ENCODE measurements around the gene OGG1. TPM values are rescaled to one million over a fixed set of nuclear protein-coding genes. Genes with fewer than 3 reads are reported as not detected.

OGG1 gene
- total RNA-seq, 1 donor: 25.7 TPM

DNA sequence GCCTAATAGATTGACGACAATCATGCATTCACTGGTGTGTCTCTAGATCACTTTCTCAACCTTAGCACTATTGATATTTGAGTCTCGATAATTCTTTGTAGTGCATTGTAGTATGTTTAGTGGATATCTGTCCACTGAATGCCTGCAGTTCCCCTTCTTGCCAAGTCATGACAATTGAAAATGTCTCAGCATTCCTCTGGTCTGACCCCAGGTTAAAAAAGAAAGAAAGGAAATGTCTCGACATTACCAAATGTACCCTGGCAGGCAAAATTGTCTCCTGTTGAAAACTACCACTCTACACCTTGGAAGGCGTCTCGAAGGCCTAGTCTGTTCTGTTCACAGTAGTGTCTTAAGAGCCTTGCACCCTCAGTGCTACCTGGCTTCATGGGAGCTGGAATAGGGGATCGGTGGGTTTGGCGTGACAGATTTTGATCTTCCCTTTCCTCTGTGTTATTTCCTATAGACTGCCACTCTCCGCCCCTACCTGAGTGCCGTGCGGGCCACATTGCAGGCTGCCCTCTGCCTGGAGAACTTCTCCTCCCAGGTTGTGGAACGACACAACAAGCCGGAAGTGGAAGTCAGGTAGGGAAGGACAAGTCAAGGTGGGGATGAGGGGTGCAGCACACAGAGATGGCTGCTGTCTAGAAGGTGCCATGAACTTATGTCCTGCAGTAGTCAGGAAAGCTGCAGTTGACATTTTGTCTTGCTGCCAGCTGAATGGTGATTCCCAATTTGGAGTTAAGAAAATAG lies 47.6 kb downstream of the OGG1 start:
- no peak for TF ChIP-seq CTCF (IDR thresholded peaks at IDR 0.05; ENCODE audit: extremely low read depth, low read depth, low read length)
- H3K4me2 ChIP-seq (ENCODE audit: insufficient read depth, low read length): no peak overlapping the region
- peaks cover 53% of the 10 kb centered on the region for H3K36me3 ChIP-seq (ENCODE audit: insufficient read depth, low read length)
- peak; percentile 13 for DNase-seq (ENCODE audit: insufficient read length, low spot score, missing footprints)
- peaks cover 70% of the 10 kb centered on the region for H3K79me2 ChIP-seq (ENCODE audit: insufficient read depth, low read length)
- no peaks in the 10 kb centered on the region for H3K9me3 ChIP-seq (ENCODE audit: low read depth, low read length)
- no peak overlapping the region for H3K4me3 ChIP-seq (ENCODE audit: insufficient read depth, low read length)
- H3K4me1 ChIP-seq (ENCODE audit: insufficient read depth, low read length): peaks cover 5% of the 10 kb centered on the region
- H3K27ac ChIP-seq (ENCODE audit: low read depth, low read length): no peak overlapping the region
- peaks cover 31% of the 10 kb centered on the region for H4K20me1 ChIP-seq (ENCODE audit: insufficient read depth, low read length)
- no peak overlapping the region for H2AFZ ChIP-seq (ENCODE audit: low read length)
- H3K27me3 ChIP-seq (ENCODE audit: insufficient read depth, low read length): no peaks in the 10 kb centered on the region

- H3K27ac ChIP-seq (ENCODE audit: low read depth, low read length): no peak overlapping the region
- H3K4me2 ChIP-seq (ENCODE audit: insufficient read depth, low read length): no peak overlapping the region
- no peak overlapping the region for H3K4me3 ChIP-seq (ENCODE audit: insufficient read depth, low read length)
- peaks cover 55% of the 10 kb centered on the region for H3K79me2 ChIP-seq (ENCODE audit: insufficient read depth, low read length)
- no peaks in the 10 kb centered on the region for H3K9me3 ChIP-seq (ENCODE audit: low read depth, low read length)
- peaks cover 19% of the 10 kb centered on the region for H4K20me1 ChIP-seq (ENCODE audit: insufficient read depth, low read length)
- TF ChIP-seq CTCF (IDR thresholded peaks at IDR 0.05; ENCODE audit: extremely low read depth, low read depth, low read length): peak; percentile 31
- H2AFZ ChIP-seq (ENCODE audit: low read length): no peak overlapping the region
- peak; percentile 37 for DNase-seq (ENCODE audit: insufficient read length, low spot score, missing footprints)
- H3K36me3 ChIP-seq (ENCODE audit: insufficient read depth, low read length): peaks cover 75% of the 10 kb centered on the region
- H3K4me1 ChIP-seq (ENCODE audit: insufficient read depth, low read length): no peaks in the 10 kb centered on the region
- no peaks in the 10 kb centered on the region for H3K27me3 ChIP-seq (ENCODE audit: insufficient read depth, low read length)
Measured at GRCh38 chr3:9800529-9800928, 50.8 kb downstream of the OGG1 start.

DNA sequence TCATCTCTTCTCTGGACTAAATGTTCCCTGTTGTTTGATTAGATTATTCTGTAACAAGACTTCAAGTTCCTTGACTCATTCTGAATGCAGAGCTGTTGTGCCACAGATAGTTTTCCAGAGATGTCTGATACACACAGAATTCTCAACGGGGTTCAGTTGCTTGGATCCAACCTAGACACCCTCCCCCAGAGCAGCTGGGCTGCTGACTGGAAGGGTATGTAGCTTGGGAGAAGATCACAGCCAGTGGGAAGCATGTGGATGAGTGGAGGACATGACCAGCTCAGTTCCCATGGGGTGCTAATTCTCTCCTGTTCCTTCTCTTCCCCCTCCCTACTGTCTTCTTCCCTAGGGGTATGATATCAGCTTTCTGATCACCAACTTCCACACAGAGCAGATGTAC lies 53.7 kb downstream of the OGG1 start:
- Histone ChIP-seq H3K4me1 (ENCODE audit: insufficient read depth, low read length) (no peaks in the 10 kb centered on the region), H3K4me3 (ENCODE audit: insufficient read depth, low read length) (no peak overlapping the region), H3K27ac (ENCODE audit: low read depth, low read length) (no peak overlapping the region), H3K79me2 (ENCODE audit: insufficient read depth, low read length) (peaks cover 28% of the 10 kb centered on the region), H4K20me1 (ENCODE audit: insufficient read depth, low read length) (peaks cover 3% of the 10 kb centered on the region), H3K36me3 (ENCODE audit: insufficient read depth, low read length) (peaks cover 84% of the 10 kb centered on the region), H2AFZ (ENCODE audit: low read length) (no peak overlapping the region), H3K4me2 (ENCODE audit: insufficient read depth, low read length) (no peak overlapping the region), H3K27me3 (ENCODE audit: insufficient read depth, low read length) (no peaks in the 10 kb centered on the region), H3K9me3 (ENCODE audit: low read depth, low read length) (no peaks in the 10 kb centered on the region)
- peak; percentile 45 for DNase-seq (ENCODE audit: insufficient read length, low spot score, missing footprints)
- no peak for TF ChIP-seq CTCF (IDR thresholded peaks at IDR 0.05; ENCODE audit: extremely low read depth, low read depth, low read length)

- Histone ChIP-seq H3K4me1 (ENCODE audit: insufficient read depth, low read length) (peaks cover 7% of the 10 kb centered on the region), H3K4me2 (ENCODE audit: insufficient read depth, low read length) (no peak overlapping the region), H3K36me3 (ENCODE audit: insufficient read depth, low read length) (peaks cover 75% of the 10 kb centered on the region), H4K20me1 (ENCODE audit: insufficient read depth, low read length) (no peaks in the 10 kb centered on the region), H3K9me3 (ENCODE audit: low read depth, low read length) (no peaks in the 10 kb centered on the region), H3K79me2 (ENCODE audit: insufficient read depth, low read length) (peaks cover 19% of the 10 kb centered on the region), H3K4me3 (ENCODE audit: insufficient read depth, low read length) (no peak overlapping the region), H2AFZ (ENCODE audit: low read length) (no peak overlapping the region), H3K27ac (ENCODE audit: low read depth, low read length) (no peak overlapping the region), H3K27me3 (ENCODE audit: insufficient read depth, low read length) (no peaks in the 10 kb centered on the region)
- no peak for TF ChIP-seq CTCF (IDR thresholded peaks at IDR 0.05; ENCODE audit: extremely low read depth, low read depth, low read length)
- DNase-seq (ENCODE audit: insufficient read length, low spot score, missing footprints): no peak
Measured at GRCh38 chr3:9804996-9805395, 55.2 kb downstream of the OGG1 start.
